Measurements from ENCODE around the gene MEX3B.

- TF ChIP-seq, protein P1, sequence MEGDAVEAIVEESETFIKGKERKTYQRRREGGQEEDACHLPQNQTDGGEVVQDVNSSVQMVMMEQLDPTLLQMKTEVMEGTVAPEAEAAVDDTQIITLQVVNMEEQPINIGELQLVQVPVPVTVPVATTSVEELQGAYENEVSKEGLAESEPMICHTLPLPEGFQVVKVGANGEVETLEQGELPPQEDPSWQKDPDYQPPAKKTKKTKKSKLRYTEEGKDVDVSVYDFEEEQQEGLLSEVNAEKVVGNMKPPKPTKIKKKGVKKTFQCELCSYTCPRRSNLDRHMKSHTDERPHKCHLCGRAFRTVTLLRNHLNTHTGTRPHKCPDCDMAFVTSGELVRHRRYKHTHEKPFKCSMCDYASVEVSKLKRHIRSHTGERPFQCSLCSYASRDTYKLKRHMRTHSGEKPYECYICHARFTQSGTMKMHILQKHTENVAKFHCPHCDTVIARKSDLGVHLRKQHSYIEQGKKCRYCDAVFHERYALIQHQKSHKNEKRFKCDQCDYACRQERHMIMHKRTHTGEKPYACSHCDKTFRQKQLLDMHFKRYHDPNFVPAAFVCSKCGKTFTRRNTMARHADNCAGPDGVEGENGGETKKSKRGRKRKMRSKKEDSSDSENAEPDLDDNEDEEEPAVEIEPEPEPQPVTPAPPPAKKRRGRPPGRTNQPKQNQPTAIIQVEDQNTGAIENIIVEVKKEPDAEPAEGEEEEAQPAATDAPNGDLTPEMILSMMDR (IDR thresholded peaks at IDR 0.05; ENCODE audit: insufficient read depth, low read depth, low read length) = no peak
- TF ChIP-seq EZH2 (IDR thresholded peaks at IDR 0.05; ENCODE audit: insufficient read depth, low read length) = no peak
Observed at GRCh38 chr15:81992523-81992922, 53.3 kb downstream of the MEX3B start.

Measured in astrocyte (in vitro differentiated cells and primary cell).